HCT116 (cell line): Measurements from ENCODE around the gene ERVW-1. TPM values are rescaled to one million over a fixed set of nuclear protein-coding genes. Genes with fewer than 3 reads are reported as not detected.

Source experiments
- ATAC-seq: fragments of 200-7000 bp; cut with Tn5 transposase; 2 replicates; pipeline ENCODE4 v1.9.1; 2020; ENCODE audit warnings: mild to moderate bottlenecking, moderate library complexity
- BruUV-seq: library from RNA; stranded (reverse); fragments of 400-500 nt; replicated peaks from 2 replicates; lab custom pipeline; 2021; lab: Mats Ljungman, UMichigan
- CTCF ChIA-PET: fragments of 300-600 bp; sonication (Branson Sonifier 250); formaldehyde crosslinking; loops from one replicate; lab custom pipeline; 2021; ENCODE audit warnings: antibody characterized with exemption; lab: Charles Lee
- POLR2A ChIA-PET: fragments of 300-600, 350-600 bp; sonication (Branson Sonifier 250); formaldehyde crosslinking; loops from one replicate; lab custom pipeline; 2021; ENCODE audit warnings: antibody characterized with exemption; lab: Charles Lee
- RAD21 ChIA-PET, 2 experiments: fragments of 300-600 bp; sonication (Branson Sonifier 250); formaldehyde crosslinking; loops; one replicate each; lab custom pipeline; 2023; ENCODE audit warnings: low total read pairs in 2 of 2; ENCODE audit not compliant: uncharacterized antibody in 2 of 2, unreplicated experiment in 2 of 2, low non-redundant PET in 1 of 2; lab: Charles Lee
- DNase-seq: peaks from one replicate; pipeline ENCODE4 v3.0.0-alpha.2; 2010; ENCODE audit warnings: low read depth, low spot score
- H2AFZ ChIP-seq: fragments of 200-600 bp; shearing (Covaris generic), sonication (generic); 2 replicates; pipeline ENCODE4 v1.6.1; 2017; ENCODE audit warnings: low read depth, mixed run types, mixed read lengths, antibody characterized with exemption, low read length; ENCODE audit not compliant: poor library complexity, severe bottlenecking
- H3K27ac ChIP-seq: 2 replicates; pipeline ENCODE4 v1.5.1; 2012; ENCODE audit warnings: low read depth, low read length
- H3K27me3 ChIP-seq: fragments of 200-600 bp; sonication (generic); 2 replicates; pipeline ENCODE4 v1.6.1; 2016; ENCODE audit warnings: mixed run types, low read length, mixed read lengths; ENCODE audit not compliant: insufficient read depth
- H3K36me3 ChIP-seq, 2 experiments: fragments of 200-500 bp in 1 of 2; fragments of 200-600 bp in 1 of 2; sonication (Bioruptor generic) in 1 of 2; sonication (generic) in 1 of 2; 2 replicates each; pipeline versions ENCODE4 v1.5.1 to v1.6.1; 2014 to 2016; ENCODE audit warnings: low read length in 2 of 2, inconsistent platforms in 1 of 2, mixed read lengths in 1 of 2, mixed run types in 1 of 2; ENCODE audit not compliant: insufficient read depth in 2 of 2, control insufficient read depth in 1 of 2
- H3K4me1 ChIP-seq, 2 experiments: fragments of 200-600 bp in 1 of 2; sonication (generic) in 1 of 2; 2 replicates each; pipeline versions ENCODE4 v1.5.1 to v1.6.1; 2012 to 2017; ENCODE audit warnings: low read length in 2 of 2, inconsistent platforms in 1 of 2, mild to moderate bottlenecking in 1 of 2, mixed read lengths in 1 of 2, mixed run types in 1 of 2, moderate library complexity in 1 of 2; ENCODE audit not compliant: insufficient read depth in 2 of 2, control insufficient read depth in 1 of 2
- H3K4me2 ChIP-seq: fragments of 200-600 bp; sonication (generic); 2 replicates; pipeline ENCODE4 v1.6.1; 2017; ENCODE audit warnings: mixed run types, low read length, mixed read lengths
- H3K4me3 ChIP-seq, 2 experiments: fragments of 200-600 bp in 1 of 2; sonication (generic) in 1 of 2; replicated peaks in 1 of 2; 2 replicates each; pipeline ENCODE4 v1.5.1; 2011 to 2016; ENCODE audit warnings: low read length in 2 of 2, control low read depth in 1 of 2, low read depth in 1 of 2, mild to moderate bottlenecking in 1 of 2, mixed read lengths in 1 of 2, mixed run types in 1 of 2
- H3K79me2 ChIP-seq: fragments of 200-600 bp; sonication (generic); 2 replicates; pipeline ENCODE4 v1.6.1; 2017; ENCODE audit warnings: mild to moderate bottlenecking, mixed run types, low read length, moderate library complexity, mixed read lengths; ENCODE audit not compliant: insufficient read depth
- H3K9ac ChIP-seq: fragments of 200-600 bp; sonication (generic); 2 replicates; pipeline ENCODE4 v1.6.1; 2016; ENCODE audit warnings: low read length, mixed read lengths
- H3K9me2 ChIP-seq: fragments of 200-600 bp; sonication (generic), shearing (Covaris generic); 2 replicates; pipeline ENCODE4 v1.6.1; 2017; ENCODE audit warnings: mixed run types, mild to moderate bottlenecking, moderate library complexity; ENCODE audit not compliant: insufficient read depth
- H3K9me3 ChIP-seq, 2 experiments: fragments of 200-500 bp in 1 of 2; fragments of 200-600 bp in 1 of 2; sonication (Bioruptor generic) in 1 of 2; sonication (generic) in 1 of 2; 2 replicates each; pipeline ENCODE4 v1.6.1; 2014 to 2017; ENCODE audit warnings: low read length in 2 of 2, mixed read lengths in 2 of 2, inconsistent platforms in 1 of 2, low read depth in 1 of 2, mild to moderate bottlenecking in 1 of 2, mixed run types in 1 of 2, moderate library complexity in 1 of 2; ENCODE audit not compliant: control insufficient read depth in 1 of 2, insufficient read depth in 1 of 2
- H4K20me1 ChIP-seq: fragments of 200-600 bp; sonication (generic), shearing (Covaris generic); 2 replicates; pipeline ENCODE4 v1.6.1; 2017; ENCODE audit warnings: mixed run types, mild to moderate bottlenecking, moderate library complexity; ENCODE audit not compliant: insufficient read depth
- CBX3 ChIP-seq: IDR thresholded peaks from 2 replicates; pipeline ENCODE4 v1.6.1; 2012; ENCODE audit warnings: low read depth
- EGR1 ChIP-seq: IDR thresholded peaks from 2 replicates; pipeline ENCODE4 v1.6.1; 2012; ENCODE audit warnings: low read depth
- EZH2 ChIP-seq: fragments of 200-600 bp; sonication (generic); IDR thresholded peaks from 2 replicates; pipeline ENCODE4 v1.6.1; 2017; ENCODE audit warnings: antibody characterized with exemption, mixed run types
- FOSL1 ChIP-seq: IDR thresholded peaks from 2 replicates; pipeline ENCODE4 v1.6.1; 2012; ENCODE audit warnings: low read depth
- JUND ChIP-seq: IDR thresholded peaks from 2 replicates; pipeline ENCODE4 v1.6.1; 2012
- SP1 ChIP-seq: IDR thresholded peaks from 2 replicates; pipeline ENCODE4 v1.6.1; 2012; ENCODE audit warnings: low read depth
- TCF7L2 ChIP-seq: IDR thresholded peaks from 2 replicates; pipeline ENCODE4 v1.7.0; 2011; ENCODE audit warnings: borderline replicate concordance, inconsistent platforms; ENCODE audit not compliant: insufficient read depth, insufficient read length; ENCODE audit errors: extremely low read depth
- intact Hi-C: fragments of 100-400 bp; cut with micrococcal nuclease; formaldehyde crosslinking; loops from 2 replicates; pipeline ENCODE4 v1.10.0; 2022
- total RNA-seq: library from RNA; stranded (reverse); gene quantifications from one replicate; pipeline ENCODE4 v1.2.1, GENCODE V29; 2021; ENCODE audit not compliant: unreplicated experiment
- TF ChIP-seq, protein P1 (sequence below): IDR thresholded peaks from 2 replicates; pipeline ENCODE4 v1.6.1; 2012
- TF ChIP-seq, protein P2 (sequence below): IDR thresholded peaks from 2 replicates; pipeline ENCODE4 v1.6.1; 2012

Gene ERVW-1
- total RNA-seq, 1 experiment from 2014 or later: not detected

DNA sequence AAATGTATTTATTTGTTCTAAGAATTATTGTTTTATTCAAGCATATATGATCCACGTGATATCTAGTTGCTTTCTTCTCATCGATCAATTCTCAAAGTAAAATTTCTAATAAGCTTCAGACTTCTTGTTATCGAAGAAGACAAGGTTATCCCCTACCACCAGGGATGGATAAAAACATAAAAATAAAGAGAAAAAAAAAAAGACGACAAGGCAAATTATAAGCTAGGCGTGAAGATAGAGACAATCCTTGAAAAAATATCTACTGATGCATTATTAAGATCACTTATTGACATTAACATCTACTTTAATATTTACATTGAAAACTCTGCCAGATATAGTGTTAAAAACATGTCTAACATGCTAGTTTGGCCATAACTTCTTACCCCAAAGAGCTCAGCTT is 31.2 kb upstream of the ERVW-1 start:
- Histone ChIP-seq H2AFZ (no peak overlapping the region), H4K20me1 (no peaks in the 10 kb centered on the region), H3K79me2 (no peaks in the 10 kb centered on the region), H3K4me3 (no peak overlapping the region), H3K9me2 (no peaks in the 10 kb centered on the region), H3K4me1 (no peaks in the 10 kb centered on the region), H3K36me3 (peaks cover 0 to 9% of the 10 kb centered on the region in 2 experiments; a peak in 2 of 4 replicates), H3K27me3 (no peaks in the 10 kb centered on the region), H3K27ac (no peak overlapping the region), H3K4me2 (no peak overlapping the region), H3K9me3 (no peaks in the 10 kb centered on the region), H3K9ac (no peak overlapping the region)
- intact Hi-C loops: no loop called here
- no peak for DNase-seq
- no TSS peak for BruUV-seq
- RAD21 ChIA-PET: no interaction called here
- POLR2A ChIA-PET: no interaction called here
- no peak for ATAC-seq
- TF ChIP-seq FOSL1: no peak
- TF ChIP-seq, protein P1, sequence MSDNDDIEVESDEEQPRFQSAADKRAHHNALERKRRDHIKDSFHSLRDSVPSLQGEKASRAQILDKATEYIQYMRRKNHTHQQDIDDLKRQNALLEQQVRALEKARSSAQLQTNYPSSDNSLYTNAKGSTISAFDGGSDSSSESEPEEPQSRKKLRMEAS: no peak
- TF ChIP-seq, protein P2, sequence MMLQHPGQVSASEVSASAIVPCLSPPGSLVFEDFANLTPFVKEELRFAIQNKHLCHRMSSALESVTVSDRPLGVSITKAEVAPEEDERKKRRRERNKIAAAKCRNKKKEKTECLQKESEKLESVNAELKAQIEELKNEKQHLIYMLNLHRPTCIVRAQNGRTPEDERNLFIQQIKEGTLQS: no peak
- no peak for TF ChIP-seq SP1
- TF ChIP-seq CBX3: no peak
- CTCF ChIA-PET: no interaction called here

DNA sequence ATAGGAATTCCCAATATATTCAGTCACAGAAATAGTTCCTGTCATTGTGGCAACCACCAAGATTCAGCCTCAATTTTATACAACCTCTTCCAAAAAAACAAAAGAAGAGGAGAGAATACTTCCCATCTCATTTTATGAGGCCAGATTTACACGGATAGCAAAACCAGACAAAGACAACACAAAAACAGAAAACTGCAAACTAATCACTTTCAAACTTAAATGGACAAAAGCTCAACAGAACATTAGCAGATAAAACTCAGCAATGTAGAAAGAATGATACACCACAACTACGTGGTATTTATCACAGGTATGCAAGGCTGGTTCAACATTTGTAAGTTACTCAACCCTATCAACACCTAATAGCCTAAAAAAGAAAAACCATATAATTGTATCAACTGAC is 28.6 kb upstream of the ERVW-1 start:
- ChIA-PET POLR2A (no interaction called here), CTCF (no interaction called here), RAD21 (no interaction called here)
- no peak overlapping the region for H2AFZ ChIP-seq
- H3K27me3 ChIP-seq: no peaks in the 10 kb centered on the region
- DNase-seq (no peak), ATAC-seq (no peak)
- H3K9me3 ChIP-seq: no peaks in the 10 kb centered on the region
- intact Hi-C loops: no loop called here
- H3K9me2 ChIP-seq: no peaks in the 10 kb centered on the region
- H3K27ac ChIP-seq: no peak overlapping the region
- no peaks in the 10 kb centered on the region for H3K4me1 ChIP-seq
- no peak overlapping the region for H3K9ac ChIP-seq
- H3K79me2 ChIP-seq: no peaks in the 10 kb centered on the region
- no TSS peak for BruUV-seq
- no peak overlapping the region for H3K4me3 ChIP-seq
- no peaks in the 10 kb centered on the region for H4K20me1 ChIP-seq
- peaks cover 0 to 24% of the 10 kb centered on the region in 2 experiments; a peak in 2 of 4 replicates for H3K36me3 ChIP-seq
- TF ChIP-seq EGR1 (no peak), TCF7L2 (no peak), EZH2 (no peak), JUND (no peak)
- TF ChIP-seq, protein P2: no peak
- no peak overlapping the region for H3K4me2 ChIP-seq
